ENCODE results near the gene PACRG.

The PACRG gene

DNA sequence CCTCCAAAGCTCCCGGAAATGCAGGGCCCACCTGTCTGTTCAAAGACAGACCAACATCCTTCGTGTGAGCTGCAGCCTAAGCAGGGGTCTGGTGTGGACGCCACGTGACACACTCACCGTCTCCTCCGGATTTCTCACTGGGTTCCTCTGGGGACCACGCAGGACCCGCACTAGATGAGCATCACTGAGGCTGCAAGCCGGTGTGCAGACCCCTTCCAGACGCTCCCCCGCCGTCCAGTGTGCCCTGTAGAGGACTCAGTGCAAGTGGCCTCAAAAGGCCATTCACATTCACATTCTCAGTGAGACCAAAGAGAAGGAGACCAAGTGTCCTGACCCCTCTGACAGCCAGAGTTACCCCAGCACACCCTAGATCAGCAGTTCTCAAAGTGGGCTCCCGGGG is 595.5 kb downstream of the PACRG start:
- no peak for DNase-seq (ENCODE audit: low read depth)
- TF ChIP-seq, protein P1, sequence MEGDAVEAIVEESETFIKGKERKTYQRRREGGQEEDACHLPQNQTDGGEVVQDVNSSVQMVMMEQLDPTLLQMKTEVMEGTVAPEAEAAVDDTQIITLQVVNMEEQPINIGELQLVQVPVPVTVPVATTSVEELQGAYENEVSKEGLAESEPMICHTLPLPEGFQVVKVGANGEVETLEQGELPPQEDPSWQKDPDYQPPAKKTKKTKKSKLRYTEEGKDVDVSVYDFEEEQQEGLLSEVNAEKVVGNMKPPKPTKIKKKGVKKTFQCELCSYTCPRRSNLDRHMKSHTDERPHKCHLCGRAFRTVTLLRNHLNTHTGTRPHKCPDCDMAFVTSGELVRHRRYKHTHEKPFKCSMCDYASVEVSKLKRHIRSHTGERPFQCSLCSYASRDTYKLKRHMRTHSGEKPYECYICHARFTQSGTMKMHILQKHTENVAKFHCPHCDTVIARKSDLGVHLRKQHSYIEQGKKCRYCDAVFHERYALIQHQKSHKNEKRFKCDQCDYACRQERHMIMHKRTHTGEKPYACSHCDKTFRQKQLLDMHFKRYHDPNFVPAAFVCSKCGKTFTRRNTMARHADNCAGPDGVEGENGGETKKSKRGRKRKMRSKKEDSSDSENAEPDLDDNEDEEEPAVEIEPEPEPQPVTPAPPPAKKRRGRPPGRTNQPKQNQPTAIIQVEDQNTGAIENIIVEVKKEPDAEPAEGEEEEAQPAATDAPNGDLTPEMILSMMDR (conservative IDR thresholded peaks at IDR 0.05; ENCODE audit: low read depth, low read length): no peak
- no peak overlapping the region for H3K4me3 ChIP-seq (ENCODE audit: low read length)

DNA sequence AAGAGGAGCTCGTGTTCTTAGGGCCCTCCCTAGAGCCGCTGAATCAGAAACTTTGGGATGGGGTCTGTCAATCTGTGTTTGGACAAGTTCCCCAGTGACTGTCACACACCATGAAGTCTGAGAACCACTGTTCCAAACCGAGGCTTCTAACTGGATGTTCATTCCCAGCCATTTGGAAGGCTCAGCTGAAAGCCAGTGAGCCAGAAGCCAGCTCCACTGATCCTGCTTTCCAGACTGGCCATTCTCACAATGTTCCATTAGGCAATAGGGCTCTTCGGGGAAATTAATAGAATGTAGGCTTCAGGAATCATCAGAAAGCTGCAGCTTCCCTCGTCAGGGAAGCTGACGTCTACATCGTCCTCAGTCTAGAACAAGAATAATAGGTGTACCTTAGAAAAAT is 595.9 kb downstream of the PACRG start:
- H3K4me3 ChIP-seq (ENCODE audit: low read length): no peak overlapping the region
- TF ChIP-seq, protein P1 (conservative IDR thresholded peaks at IDR 0.05; ENCODE audit: low read depth, low read length): no peak

DNA sequence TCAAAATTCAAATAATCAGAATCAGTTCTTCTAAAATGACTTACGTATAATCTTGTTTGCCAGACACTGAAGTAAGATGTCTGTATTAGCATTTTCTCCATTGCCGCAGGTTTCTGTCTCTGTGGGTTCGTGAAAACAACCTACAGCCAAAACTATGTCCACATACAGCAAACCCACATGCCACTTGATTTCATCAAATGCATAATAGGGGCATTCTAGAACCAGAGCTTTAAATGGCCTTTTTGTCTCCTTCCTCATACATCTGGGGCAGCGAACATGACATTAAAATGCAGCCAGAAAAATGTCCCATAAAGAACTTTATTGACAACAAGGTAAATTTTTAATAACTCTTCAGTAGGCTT is 596.5 kb downstream of the PACRG start:
- no peak for DNase-seq (ENCODE audit: low read depth)
- H3K4me3 ChIP-seq (ENCODE audit: low read length): no peak overlapping the region
- TF ChIP-seq, protein P1 (conservative IDR thresholded peaks at IDR 0.05; ENCODE audit: low read depth, low read length): no peak

More for the DNA sequence above, 595.9 kb downstream of the PACRG start:
- no peak for DNase-seq (ENCODE audit: low read depth)

GRCh38 chr6:163324688-163325389 is 597.1 kb downstream of the PACRG start:
- DNase-seq (ENCODE audit: low read depth): peak; percentile 16
- no peak overlapping the region for H3K4me3 ChIP-seq (ENCODE audit: low read length)
- TF ChIP-seq, protein P1 (conservative IDR thresholded peaks at IDR 0.05; ENCODE audit: low read depth, low read length): no peak

DNA sequence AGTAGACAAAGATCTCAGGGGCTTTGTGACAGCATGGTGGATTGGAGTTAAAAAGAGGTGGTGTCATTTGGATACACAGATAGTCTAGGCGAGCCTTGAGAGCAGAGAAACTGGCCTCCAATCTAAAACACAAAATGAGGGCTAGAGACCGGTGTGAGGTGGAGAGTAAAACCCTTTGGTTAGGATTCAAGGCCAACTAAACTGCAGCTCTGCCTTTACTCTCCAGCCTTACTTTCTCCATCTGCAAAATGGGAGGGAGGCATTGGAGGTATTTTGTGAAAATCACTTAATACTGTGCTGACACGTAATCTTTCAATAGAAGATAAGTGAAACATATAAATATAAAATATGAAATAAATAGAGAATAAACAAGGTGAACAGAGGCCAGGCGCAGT is 597.6 kb downstream of the PACRG start:
- DNase-seq (ENCODE audit: low read depth): no peak
- no peak overlapping the region for H3K4me3 ChIP-seq (ENCODE audit: low read length)
- TF ChIP-seq, protein P1 (conservative IDR thresholded peaks at IDR 0.05; ENCODE audit: low read depth, low read length): no peak

DNA sequence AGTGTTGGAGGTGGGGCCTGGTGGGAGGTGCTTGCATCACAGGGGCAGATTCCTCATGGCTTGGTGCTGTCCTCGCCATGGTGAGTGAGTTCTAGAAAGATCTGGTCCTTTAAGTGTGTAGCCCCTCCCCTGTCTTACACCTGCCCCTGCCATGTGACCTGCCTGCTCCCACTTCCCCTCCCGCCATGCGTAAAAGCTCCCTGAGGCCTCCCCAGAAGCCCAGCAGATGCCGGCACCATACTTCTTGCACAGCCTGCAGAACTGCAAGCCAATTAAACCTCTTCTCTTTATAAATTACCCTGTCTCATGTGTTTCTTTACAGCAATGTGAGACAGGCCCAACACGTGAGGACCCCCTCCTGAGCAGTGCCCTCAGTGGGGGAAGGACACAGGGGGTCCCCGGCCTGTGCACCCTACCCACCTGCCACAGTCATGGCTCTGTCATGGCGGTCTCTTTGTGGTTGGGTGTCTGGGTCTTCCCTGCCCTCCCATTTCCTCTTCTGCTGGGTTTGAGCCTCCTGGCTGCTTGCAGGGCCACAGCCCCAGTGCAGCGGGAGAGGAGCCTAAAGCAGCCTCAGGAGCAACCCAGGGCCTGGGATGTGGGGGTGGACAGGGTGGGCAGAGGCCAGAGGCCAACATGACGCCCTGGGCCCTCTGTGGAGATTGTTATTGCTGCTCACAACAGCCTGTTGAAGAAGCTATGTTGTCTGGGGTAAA is 599.5 kb downstream of the PACRG start:
- DNase-seq (ENCODE audit: low read depth): no peak
- H3K4me3 ChIP-seq (ENCODE audit: low read length): no peak overlapping the region
- TF ChIP-seq, protein P1 (conservative IDR thresholded peaks at IDR 0.05; ENCODE audit: low read depth, low read length): no peak

- TF ChIP-seq, protein P1 (conservative IDR thresholded peaks at IDR 0.05; ENCODE audit: low read depth, low read length): no peak
- no peak overlapping the region for H3K4me3 ChIP-seq (ENCODE audit: low read length)
- DNase-seq (ENCODE audit: low read depth): no peak
Observed at GRCh38 chr6:163327921-163328320, 600.1 kb downstream of the PACRG start.
